Endothelial cell of umbilical vein (primary cell): ENCODE results near the gene ITGA6. TPM values are rescaled to one million over a fixed set of nuclear protein-coding genes. Genes with fewer than 3 reads are reported as not detected.
"Not testable (repeated sequence)": the region's sequence is repeated elsewhere in the genome, so short reads cannot be mapped to it uniquely, and the experiment has no call there.

ENCODE experiments used
- BruUV-seq: library from RNA; stranded (reverse); fragments of 400-500 nt; replicated peaks from 2 replicates; lab custom pipeline; 2021; lab: Mats Ljungman, UMichigan
- CTCF ChIA-PET: fragments of 300-600, 350-600 bp; sonication (Branson Sonifier 250); formaldehyde crosslinking; loops from one replicate; lab custom pipeline; 2021; ENCODE audit warnings: antibody characterized with exemption, inconsistent platforms; lab: Charles Lee
- POLR2A ChIA-PET: fragments of 300-600, 350-600 bp; sonication (Branson Sonifier 250); formaldehyde crosslinking; loops from one replicate; lab custom pipeline; 2021; ENCODE audit warnings: antibody characterized with exemption, inconsistent platforms; lab: Charles Lee
- DNase-seq: peaks from one replicate; pipeline ENCODE4 v3.0.0-alpha.2; 2011; ENCODE audit warnings: low read depth, low spot score
- FAIRE-seq: peaks from 2 replicates; lab custom pipeline; 2011; peaks lifted over from hg19 to GRCh38; lab: Jason Lieb, UNC
- H2AFZ ChIP-seq: 2 replicates; pipeline ENCODE4 v1.6.0; 2012; ENCODE audit warnings: low read depth, low read length, control low read depth, inconsistent platforms
- H3K27ac ChIP-seq: 2 replicates; pipeline ENCODE4 v1.5.1; 2011; ENCODE audit warnings: low read depth, mild to moderate bottlenecking, control low read depth, low read length, moderate library complexity; ENCODE audit not compliant: insufficient read depth
- H3K27me3 ChIP-seq, 2 experiments: 2 replicates each; pipeline versions ENCODE4 v1.6.0 to v1.6.1; 2011; ENCODE audit warnings: low read length in 2 of 2, mixed read lengths in 1 of 2; ENCODE audit not compliant: control insufficient read depth in 2 of 2, insufficient read depth in 2 of 2
- H3K36me3 ChIP-seq, 2 experiments: 2 replicates in 1 of 2; 3 replicates in 1 of 2; pipeline ENCODE4 v1.5.1; 2011; ENCODE audit warnings: low read length in 2 of 2, mild to moderate bottlenecking in 1 of 2, moderate library complexity in 1 of 2; ENCODE audit not compliant: control insufficient read depth in 2 of 2, insufficient read depth in 2 of 2; ENCODE audit errors: extremely low read depth in 1 of 2
- H3K4me1 ChIP-seq: 3 replicates; pipeline ENCODE4 v1.5.1; 2011; ENCODE audit warnings: mild to moderate bottlenecking, low read length; ENCODE audit not compliant: control insufficient read depth, insufficient read depth; ENCODE audit errors: extremely low read depth
- H3K4me2 ChIP-seq: 2 replicates; pipeline ENCODE4 v1.6.1; 2011; ENCODE audit warnings: low read length, control low read depth, mixed read lengths; ENCODE audit not compliant: insufficient read depth
- H3K4me3 ChIP-seq, 3 experiments: fragments of 200-600 bp in 1 of 3; sonication (generic), shearing (Covaris generic) in 1 of 3; replicated peaks in 1 of 3; 2 replicates each; pipeline ENCODE4 v1.5.1; 2011 to 2016; ENCODE audit warnings: control low read depth in 3 of 3, low read length in 3 of 3, mild to moderate bottlenecking in 2 of 3, inconsistent platforms in 1 of 3, low read depth in 1 of 3, moderate library complexity in 1 of 3; ENCODE audit not compliant: insufficient read depth in 1 of 3
- H3K79me2 ChIP-seq: 2 replicates; pipeline ENCODE4 v1.6.0; 2012; ENCODE audit warnings: low read length, inconsistent platforms; ENCODE audit not compliant: control insufficient read depth, insufficient read depth
- H3K9ac ChIP-seq: replicated peaks from 2 replicates; pipeline ENCODE3; 2011; ENCODE audit warnings: low read length, control low read depth; ENCODE audit not compliant: insufficient read depth; ENCODE audit errors: extremely low read depth
- H3K9me1 ChIP-seq: replicated peaks from 3 replicates; pipeline ENCODE4 v1.6.0; 2011; ENCODE audit warnings: mild to moderate bottlenecking, low read length; ENCODE audit not compliant: control insufficient read depth, insufficient read depth; ENCODE audit errors: extremely low read depth
- H3K9me3 ChIP-seq: replicated peaks from 2 replicates; pipeline ENCODE4 v1.5.1; 2012; ENCODE audit warnings: low read length, inconsistent platforms; ENCODE audit not compliant: control insufficient read depth, insufficient read depth
- H4K20me1 ChIP-seq: replicated peaks from 2 replicates; pipeline ENCODE3; 2011; ENCODE audit warnings: mild to moderate bottlenecking, low read length; ENCODE audit not compliant: control insufficient read depth, insufficient read depth; ENCODE audit errors: extremely low read depth
- EZH2 ChIP-seq: IDR thresholded peaks from 2 replicates; pipeline ENCODE4 v1.6.1; 2012; ENCODE audit warnings: borderline replicate concordance, low read depth, mild to moderate bottlenecking, moderate library complexity, low read length, inconsistent platforms; ENCODE audit not compliant: severe bottlenecking
- FOS ChIP-seq: IDR thresholded peaks from 2 replicates; pipeline ENCODE4 v1.6.1; 2011; ENCODE audit warnings: mild to moderate bottlenecking, low read length, moderate library complexity, borderline replicate concordance; ENCODE audit not compliant: insufficient read depth
- GATA2 ChIP-seq: IDR thresholded peaks from 2 replicates; pipeline ENCODE4 v1.7.0; 2011; ENCODE audit warnings: low read depth, mild to moderate bottlenecking, moderate library complexity, mixed read lengths, low read length; ENCODE audit not compliant: insufficient read length, insufficient read depth
- JUN ChIP-seq: IDR thresholded peaks from 2 replicates; pipeline ENCODE4 v1.6.1; 2011; ENCODE audit warnings: borderline replicate concordance, low read depth; ENCODE audit not compliant: insufficient read length, insufficient read depth
- MYC ChIP-seq: IDR thresholded peaks from one replicate; pipeline ENCODE4 v1.6.1; 2011; ENCODE audit warnings: mild to moderate bottlenecking, low read depth, low read length
- POLR2A ChIP-seq: IDR thresholded peaks from 2 replicates; pipeline ENCODE4 v1.6.1; 2012; ENCODE audit warnings: low read depth, mild to moderate bottlenecking, control low read depth, low read length
- POLR2AphosphoS5 ChIP-seq: IDR thresholded peaks from 2 replicates; pipeline ENCODE4 v1.6.1; 2012; ENCODE audit warnings: low read depth, mild to moderate bottlenecking, control low read depth, low read length, moderate library complexity; ENCODE audit not compliant: insufficient read depth
- dilution Hi-C: fragments of 300-500 bp; cut with MboI; formaldehyde crosslinking; loops from one replicate; pipeline ENCODE4 v1.15.0; 2019; ENCODE audit warnings: low sequenced_read_pairs; ENCODE audit not compliant: extremely low pct_ligation_motif_present
- intact Hi-C: fragments of 100-400 bp; cut with micrococcal nuclease; formaldehyde crosslinking; loops from one replicate; pipeline ENCODE4 v1.10.0; 2022
- polyA plus RNA-seq, 4 experiments: library from polyadenylated mRNA; depleted of rRNA in 3 of 4; stranded (reverse) in 3 of 4; unstranded in 1 of 4; fragments of >200 nt; gene quantifications; 2 replicates each; pipeline versions ENCODE4 v1.2.1 to v1.2.3, GENCODE V29; 2011 to 2012; ENCODE audit warnings: missing spikeins in 1 of 4
- total RNA-seq: library from RNA; stranded (reverse); gene quantifications from 2 replicates; pipeline ENCODE4 v1.2.3, GENCODE V29; 2021
- TF ChIP-seq, protein P1 (sequence below), 2 donors: IDR thresholded peaks; 1 replicate in 1 of 2; 2 replicates in 1 of 2; pipeline ENCODE4 v1.5.1; 2011; ENCODE audit warnings: low read length in 2 of 2, mild to moderate bottlenecking in 2 of 2, moderate library complexity in 2 of 2, control low read depth in 1 of 2, inconsistent platforms in 1 of 2, low read depth in 1 of 2; ENCODE audit not compliant: insufficient read depth in 1 of 2; ENCODE audit errors: extremely low read depth in 1 of 2
- TF ChIP-seq, protein P2 (sequence below): IDR thresholded peaks from 2 replicates; pipeline ENCODE4 v1.6.1; 2011; ENCODE audit not compliant: insufficient read depth, insufficient read length

Gene ITGA6
- total and polyA plus RNA-seq, 2 donors (not counting 3 experiments of a cell fraction or from before 2014, with no cell fraction given): 24.9 to 208 TPM

DNA sequence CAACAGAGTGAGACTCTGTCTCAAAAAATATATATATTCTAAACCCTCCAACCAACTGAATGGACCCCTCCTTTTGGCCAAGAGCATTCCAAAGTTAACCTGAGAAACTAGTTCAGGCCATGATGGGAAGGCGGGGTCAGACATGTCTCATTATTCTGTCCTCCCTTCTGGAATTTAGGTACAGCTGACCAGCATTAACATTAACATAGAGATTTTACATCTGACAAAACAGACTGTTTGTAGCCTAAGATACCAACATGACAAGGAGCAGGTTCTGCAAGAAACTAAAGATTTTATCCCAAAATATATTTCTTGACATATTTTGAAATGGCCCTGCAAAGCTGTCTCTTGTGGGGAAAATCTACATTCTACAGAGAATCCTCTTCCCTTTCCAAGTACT lies 121.7 kb downstream of the ITGA6 start:
- Histone ChIP-seq H3K36me3 (no peaks in the 10 kb centered on the region), H3K4me3 (no peak overlapping the region), H3K4me1 (peaks cover 8% of the 10 kb centered on the region), H3K9me3 (no peaks in the 10 kb centered on the region), H4K20me1 (no peaks in the 10 kb centered on the region), H3K27ac (no peak overlapping the region), H2AFZ (no peak overlapping the region), H3K79me2 (no peaks in the 10 kb centered on the region), H3K9me1 (no peaks in the 10 kb centered on the region), H3K27me3 (no peaks in the 10 kb centered on the region), H3K4me2 (no peak overlapping the region), H3K9ac (no peak overlapping the region)
- DNase-seq (no peak), FAIRE-seq (no peak)
- intact Hi-C loops (no loop called here), dilution Hi-C loops (no loop called here)
- POLR2A ChIA-PET: no interaction called here
- TF ChIP-seq, protein P1, sequence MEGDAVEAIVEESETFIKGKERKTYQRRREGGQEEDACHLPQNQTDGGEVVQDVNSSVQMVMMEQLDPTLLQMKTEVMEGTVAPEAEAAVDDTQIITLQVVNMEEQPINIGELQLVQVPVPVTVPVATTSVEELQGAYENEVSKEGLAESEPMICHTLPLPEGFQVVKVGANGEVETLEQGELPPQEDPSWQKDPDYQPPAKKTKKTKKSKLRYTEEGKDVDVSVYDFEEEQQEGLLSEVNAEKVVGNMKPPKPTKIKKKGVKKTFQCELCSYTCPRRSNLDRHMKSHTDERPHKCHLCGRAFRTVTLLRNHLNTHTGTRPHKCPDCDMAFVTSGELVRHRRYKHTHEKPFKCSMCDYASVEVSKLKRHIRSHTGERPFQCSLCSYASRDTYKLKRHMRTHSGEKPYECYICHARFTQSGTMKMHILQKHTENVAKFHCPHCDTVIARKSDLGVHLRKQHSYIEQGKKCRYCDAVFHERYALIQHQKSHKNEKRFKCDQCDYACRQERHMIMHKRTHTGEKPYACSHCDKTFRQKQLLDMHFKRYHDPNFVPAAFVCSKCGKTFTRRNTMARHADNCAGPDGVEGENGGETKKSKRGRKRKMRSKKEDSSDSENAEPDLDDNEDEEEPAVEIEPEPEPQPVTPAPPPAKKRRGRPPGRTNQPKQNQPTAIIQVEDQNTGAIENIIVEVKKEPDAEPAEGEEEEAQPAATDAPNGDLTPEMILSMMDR (IDR thresholded peaks at IDR 0.05; ENCODE audit: extremely low read depth in 1 of 2, insufficient read depth in 1 of 2, low read depth in 1 of 2, low read length in 2 of 2): no peak
- TF ChIP-seq FOS (no peak), MYC (no peak), EZH2 (no peak), GATA2 (no peak), JUN (no peak), POLR2AphosphoS5 (no peak), POLR2A (no peak)
- TF ChIP-seq, protein P2, sequence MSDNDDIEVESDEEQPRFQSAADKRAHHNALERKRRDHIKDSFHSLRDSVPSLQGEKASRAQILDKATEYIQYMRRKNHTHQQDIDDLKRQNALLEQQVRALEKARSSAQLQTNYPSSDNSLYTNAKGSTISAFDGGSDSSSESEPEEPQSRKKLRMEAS: no peak
- CTCF ChIA-PET: no interaction called here
- BruUV-seq: no TSS peak

DNA sequence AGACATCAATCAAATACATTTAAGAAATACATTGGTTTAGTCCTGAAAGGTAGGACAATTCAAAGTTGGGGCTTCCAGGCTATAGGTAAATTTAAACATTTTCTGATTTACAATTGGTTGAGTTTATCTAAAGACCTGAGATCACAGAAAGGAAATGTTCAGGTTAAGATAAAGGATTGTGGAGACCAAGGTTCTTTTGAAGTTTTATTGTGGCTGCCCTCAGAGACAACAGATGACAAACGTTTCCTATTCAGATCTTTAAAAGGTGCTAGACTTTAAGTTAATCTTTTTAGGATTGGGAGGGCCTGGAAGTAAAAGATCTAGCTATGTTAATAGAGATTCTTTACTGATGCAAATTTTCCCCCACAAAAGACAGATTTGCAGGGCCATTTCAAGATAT lies 122.4 kb downstream of the ITGA6 start:
- H3K79me2 ChIP-seq, CTCF ChIA-PET, H2AFZ ChIP-seq, DNase-seq, intact Hi-C loops, H3K9ac ChIP-seq, H3K9me3 ChIP-seq, BruUV-seq, H3K27ac ChIP-seq, H3K9me1 ChIP-seq, H3K36me3 ChIP-seq, dilution Hi-C loops, H3K27me3 ChIP-seq, POLR2A ChIA-PET, H3K4me3 ChIP-seq, H4K20me1 ChIP-seq, H3K4me2 ChIP-seq, FAIRE-seq: not testable (repeated sequence)
- H3K4me1 ChIP-seq: peaks cover 15% of the 10 kb centered on the region
